Cardiac muscle cell (in vitro differentiated cells and primary cell): ENCODE results near the gene FBXO41. TPM values are rescaled to one million over a fixed set of nuclear protein-coding genes. Genes with fewer than 3 reads are reported as not detected.

ENCODE experiments used
- DNase-seq, 2 donors: peaks; one replicate each; pipeline versions ENCODE4 v3.0.0 to v3.0.0-alpha.2; 2010 to 2017; ENCODE audit warnings: low read depth in 1 of 2, low spot score in 1 of 2
- H3K27ac ChIP-seq: fragments of 200-600 bp; sonication (generic); 2 replicates; pipeline ENCODE4 v1.5.1; 2016
- H3K27me3 ChIP-seq: fragments of 200-600 bp; sonication (generic); 2 replicates; pipeline ENCODE4 v1.6.0; 2016; ENCODE audit warnings: control low read depth
- H3K36me3 ChIP-seq: fragments of 200-600 bp; sonication (generic); 2 replicates; pipeline ENCODE4 v1.5.1; 2016; ENCODE audit warnings: control low read depth
- H3K4me1 ChIP-seq: fragments of 200-600 bp; sonication (generic); 2 replicates; pipeline ENCODE4 v1.8.1; 2017; ENCODE audit warnings: low read depth, mild to moderate bottlenecking, mixed run types
- H3K4me3 ChIP-seq: fragments of 200-600 bp; sonication (generic); 2 replicates; pipeline ENCODE4 v1.5.1; 2016; ENCODE audit warnings: mild to moderate bottlenecking
- H3K9me3 ChIP-seq: fragments of 200-600 bp; sonication (generic); 2 replicates; pipeline ENCODE4 v1.5.1; 2017; ENCODE audit warnings: low read depth, mild to moderate bottlenecking, control low read depth
- polyA plus RNA-seq: library from polyadenylated mRNA; unstranded; fragments of >200 nt; fragmentation: Nextera tagmentation; extraction: Ambion mirVana; gene quantifications from 2 replicates; pipeline ENCODE4 v1.2.1, GENCODE V29; 2016
- total RNA-seq: library from RNA; depleted of rRNA; stranded (reverse); fragments of >200 nt; gene quantifications from 2 replicates; pipeline ENCODE4 v1.2.3, GENCODE V29; 2016
- TF ChIP-seq, protein P1 (sequence below): IDR thresholded peaks from 2 replicates; pipeline ENCODE4 v1.5.1; 2012; ENCODE audit warnings: low read depth, mild to moderate bottlenecking, low read length

FBXO41 gene
- total and polyA plus RNA-seq, 2 experiments from 2014 or later = 1.0 to 4.1 TPM

DNA sequence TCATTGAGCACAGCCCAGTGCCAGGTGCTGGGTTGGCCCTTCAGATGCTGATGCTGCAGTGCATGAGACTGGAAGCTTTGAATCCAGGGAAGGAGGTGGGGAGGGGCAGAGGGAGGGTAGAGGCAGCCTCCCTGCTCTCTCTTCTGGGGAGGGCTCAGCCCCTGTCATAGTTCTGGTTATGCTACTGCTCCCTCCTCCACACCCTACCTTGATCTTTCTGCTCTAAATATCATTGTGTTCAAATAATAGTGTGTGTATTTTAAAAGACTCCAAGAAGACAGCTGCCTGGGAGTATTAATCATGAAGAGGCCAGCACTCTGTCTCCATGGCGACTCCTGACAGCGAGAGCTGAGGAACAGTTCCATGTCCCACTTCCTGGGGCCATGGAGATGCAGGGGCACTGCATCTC is 12.9 kb upstream of the FBXO41 start:
- DNase-seq = peak in 1 of 2 donors; percentile 10
- Histone ChIP-seq H3K4me1 (no peaks in the 10 kb centered on the region), H3K27ac (no peak overlapping the region), H3K9me3 (no peaks in the 10 kb centered on the region), H3K27me3 (peaks cover 85% of the 10 kb centered on the region), H3K4me3 (no peak overlapping the region), H3K36me3 (no peaks in the 10 kb centered on the region)
- TF ChIP-seq, protein P1, sequence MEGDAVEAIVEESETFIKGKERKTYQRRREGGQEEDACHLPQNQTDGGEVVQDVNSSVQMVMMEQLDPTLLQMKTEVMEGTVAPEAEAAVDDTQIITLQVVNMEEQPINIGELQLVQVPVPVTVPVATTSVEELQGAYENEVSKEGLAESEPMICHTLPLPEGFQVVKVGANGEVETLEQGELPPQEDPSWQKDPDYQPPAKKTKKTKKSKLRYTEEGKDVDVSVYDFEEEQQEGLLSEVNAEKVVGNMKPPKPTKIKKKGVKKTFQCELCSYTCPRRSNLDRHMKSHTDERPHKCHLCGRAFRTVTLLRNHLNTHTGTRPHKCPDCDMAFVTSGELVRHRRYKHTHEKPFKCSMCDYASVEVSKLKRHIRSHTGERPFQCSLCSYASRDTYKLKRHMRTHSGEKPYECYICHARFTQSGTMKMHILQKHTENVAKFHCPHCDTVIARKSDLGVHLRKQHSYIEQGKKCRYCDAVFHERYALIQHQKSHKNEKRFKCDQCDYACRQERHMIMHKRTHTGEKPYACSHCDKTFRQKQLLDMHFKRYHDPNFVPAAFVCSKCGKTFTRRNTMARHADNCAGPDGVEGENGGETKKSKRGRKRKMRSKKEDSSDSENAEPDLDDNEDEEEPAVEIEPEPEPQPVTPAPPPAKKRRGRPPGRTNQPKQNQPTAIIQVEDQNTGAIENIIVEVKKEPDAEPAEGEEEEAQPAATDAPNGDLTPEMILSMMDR = no peak

DNA sequence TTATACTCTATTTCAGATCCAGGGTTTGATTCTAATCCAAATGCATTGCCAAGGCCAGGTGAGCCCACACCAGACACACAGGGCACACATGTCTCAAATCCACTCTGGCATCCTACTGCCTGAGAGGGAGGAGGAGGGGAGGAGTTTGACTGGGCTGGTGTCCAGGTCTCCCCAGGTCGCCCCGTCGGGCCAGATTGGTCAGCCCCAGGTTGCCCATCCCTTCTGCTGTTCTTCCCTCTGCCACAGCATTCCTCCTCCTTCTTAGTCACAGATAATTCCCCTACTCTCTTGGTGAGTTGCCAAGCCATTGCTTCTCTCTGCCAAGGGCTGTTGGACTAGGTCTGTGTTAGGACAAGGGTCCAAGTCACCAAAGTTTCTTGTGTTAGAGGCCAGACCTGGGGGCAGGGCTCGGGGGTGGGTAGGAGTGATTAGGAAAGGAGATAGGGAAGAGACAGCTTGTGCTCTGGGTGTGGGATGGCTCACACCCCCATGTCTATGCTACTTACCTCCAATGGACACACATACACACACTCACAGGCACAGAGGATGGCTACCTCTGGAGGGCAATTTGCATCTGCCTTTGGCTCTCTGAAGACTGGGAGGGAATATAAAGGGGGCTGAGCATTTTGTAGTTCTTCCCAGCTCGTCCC is 11.6 kb upstream of the FBXO41 start:
- DNase-seq = peak in 1 of 2 donors; percentile 46
- TF ChIP-seq, protein P1 = no peak
- no peaks in the 10 kb centered on the region for H3K9me3 ChIP-seq
- no peaks in the 10 kb centered on the region for H3K36me3 ChIP-seq
- no peaks in the 10 kb centered on the region for H3K4me1 ChIP-seq
- no peak overlapping the region for H3K4me3 ChIP-seq
- peaks cover 93% of the 10 kb centered on the region for H3K27me3 ChIP-seq
- no peak overlapping the region for H3K27ac ChIP-seq

DNA sequence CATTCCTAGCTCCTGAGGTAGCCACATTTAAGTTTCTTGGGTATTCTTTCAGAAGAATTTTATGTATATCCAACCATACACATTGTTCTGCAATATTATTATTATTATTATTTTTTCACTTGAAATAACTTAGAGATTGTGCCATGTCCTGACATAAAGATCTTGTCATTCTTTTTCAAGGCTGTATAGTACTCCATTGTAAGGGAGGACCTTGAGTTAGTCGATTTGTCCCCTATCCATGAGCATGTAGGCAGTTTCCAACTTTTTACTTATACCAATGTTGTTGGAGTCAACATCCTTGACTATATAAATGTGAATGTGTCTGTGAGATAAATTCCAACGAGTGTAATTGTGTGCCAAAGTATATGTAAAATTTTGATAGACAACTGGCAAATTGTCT is 10.0 kb upstream of the FBXO41 start:
- Histone ChIP-seq H3K27me3 (peaks cover 95% of the 10 kb centered on the region), H3K4me3 (no peak overlapping the region), H3K27ac (no peak overlapping the region), H3K4me1 (no peaks in the 10 kb centered on the region), H3K36me3 (no peaks in the 10 kb centered on the region), H3K9me3 (no peaks in the 10 kb centered on the region)
- no peak for DNase-seq
- TF ChIP-seq, protein P1 = no peak

DNA sequence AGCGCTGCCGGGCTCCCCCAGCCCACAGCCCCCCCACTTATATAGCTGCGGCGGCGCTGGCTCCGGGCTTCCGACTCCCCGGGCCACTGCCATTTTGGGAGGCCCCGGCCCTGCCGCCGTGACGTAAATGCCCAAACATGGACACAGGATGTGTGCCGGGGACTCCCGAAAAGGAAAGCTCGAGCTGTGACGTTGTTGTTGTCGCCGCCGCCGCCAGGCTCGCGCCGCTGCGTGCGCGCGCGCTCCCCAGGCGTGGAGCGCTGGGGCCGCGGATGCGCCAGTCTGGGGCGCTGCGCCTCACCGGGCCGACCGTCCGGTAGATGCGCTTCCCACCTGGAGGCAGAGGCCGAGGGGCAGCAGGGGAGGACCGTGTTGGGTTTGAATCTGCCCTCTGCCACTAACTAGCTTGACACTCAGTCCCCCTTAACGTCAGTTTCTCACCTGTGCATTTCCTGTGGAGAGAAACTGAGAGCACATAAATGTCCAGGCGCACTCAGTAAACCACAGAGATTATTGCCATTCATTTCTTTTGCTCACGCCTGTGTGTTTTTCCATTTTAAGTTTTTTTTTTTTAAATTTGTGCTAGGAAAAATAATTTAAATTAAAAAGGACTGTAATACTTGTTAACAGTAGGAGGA is 9.4 kb upstream of the FBXO41 start, which contains the start of gene EGR4:
Gene EGR4 (minus strand): TSS at position 15 of the 638 bp plus-strand sequence. CDS start 231 bp downstream, outside the sequence.
- Histone ChIP-seq H3K36me3 (no peaks in the 10 kb centered on the region), H3K4me3 (peak within 1 kb of the TSS; percentile 43), H3K27me3 (peaks cover 100% of the 10 kb centered on the region), H3K9me3 (no peaks in the 10 kb centered on the region), H3K4me1 (no peaks in the 10 kb centered on the region), H3K27ac (no peak within 1 kb of the TSS)
- TF ChIP-seq, protein P1 = no peak
- DNase-seq = peak; percentile 80 to 82

DNA sequence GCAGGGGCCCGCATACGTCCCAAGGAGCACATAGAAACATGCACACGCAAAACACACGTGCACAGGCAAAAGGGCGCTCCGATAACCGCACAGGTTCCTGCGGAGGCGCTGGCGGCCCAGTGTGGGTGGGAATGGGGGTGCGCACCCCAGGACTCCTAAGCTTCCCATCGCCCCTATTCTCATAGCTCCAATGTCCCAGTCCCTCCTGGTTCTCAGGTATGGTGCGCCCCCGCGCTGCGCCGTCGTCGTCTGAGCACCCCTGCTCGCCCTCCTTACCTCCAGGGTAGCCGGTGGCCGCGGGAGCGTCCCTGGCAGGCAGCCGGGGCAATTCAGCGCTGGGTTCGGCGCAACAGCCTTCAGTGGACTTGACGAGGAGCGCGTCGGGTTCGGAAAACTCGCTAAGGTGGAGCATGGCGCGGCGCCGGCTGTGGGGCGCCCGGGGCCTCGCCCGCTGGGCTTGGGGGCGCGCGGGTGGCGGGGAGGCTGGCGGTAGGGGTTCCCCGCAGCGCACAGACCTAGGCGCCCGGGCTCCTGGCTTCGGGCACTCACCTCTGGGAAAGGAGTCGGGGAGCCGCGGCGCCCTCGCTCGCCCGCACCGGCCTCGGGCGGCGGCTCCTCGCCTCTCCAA is 8.7 kb upstream of the FBXO41 start:
- TF ChIP-seq, protein P1 = no peak
- Histone ChIP-seq H3K36me3 (no peaks in the 10 kb centered on the region), H3K4me3 (peak overlapping the region; percentile 43), H3K9me3 (no peaks in the 10 kb centered on the region), H3K27me3 (peaks cover 100% of the 10 kb centered on the region), H3K27ac (no peak overlapping the region), H3K4me1 (no peaks in the 10 kb centered on the region)
- no peak for DNase-seq
